GM12878 (cell line): ENCODE data around the gene TBXA2R. TPM values are rescaled to one million over a fixed set of nuclear protein-coding genes. Genes with fewer than 3 reads are reported as not detected.

Experiments used
- ATAC-seq: fragments of 200-7000 bp; cut with Tn5 transposase; 3 replicates; pipeline ENCODE4 v1.9.1; 2020; ENCODE audit warnings: mild to moderate bottlenecking, moderate library complexity
- BruUV-seq: library from RNA; stranded (reverse); fragments of 400-500 nt; replicated peaks from 2 replicates; lab custom pipeline; 2021; lab: Mats Ljungman, UMichigan
- CTCF ChIA-PET: fragments of 300-600 bp; sonication (Branson Sonifier 250); formaldehyde crosslinking; extraction: SDS; loops from one replicate; lab custom pipeline; 2021; ENCODE audit warnings: inconsistent platforms; lab: Yijun Ruan, JAX
- POLR2A ChIA-PET: fragments of 350-600 bp; formaldehyde crosslinking; extraction: SDS; loops from one replicate; lab custom pipeline; 2021; ENCODE audit warnings: inconsistent platforms; lab: Charles Lee
- RAD21 ChIA-PET: fragments of 300-600 bp; sonication (Branson Sonifier 250); formaldehyde crosslinking; loops from one replicate; lab custom pipeline; 2023; ENCODE audit warnings: antibody characterized with exemption; ENCODE audit not compliant: unreplicated experiment; lab: Charles Lee
- SMC1A ChIA-PET: fragments of 300-600 bp; sonication (Branson Sonifier 250); formaldehyde crosslinking; loops from one replicate; lab custom pipeline; 2023; ENCODE audit not compliant: unreplicated experiment, uncharacterized antibody; lab: Charles Lee
- DNase-seq: peaks from one replicate; pipeline ENCODE4 v3.0.0-alpha.2; 2011; ENCODE audit warnings: low read depth, low spot score
- FAIRE-seq: peaks from 3 replicates; lab custom pipeline; 2011; peaks lifted over from hg19 to GRCh38; lab: Jason Lieb, UNC
- H2AFZ ChIP-seq: 2 replicates; pipeline ENCODE4 v1.6.0; 2011; ENCODE audit warnings: low read depth, low read length, control low read depth; ENCODE audit not compliant: control insufficient read depth
- H3K27ac ChIP-seq: 2 replicates; pipeline ENCODE4 v1.5.1; 2011; ENCODE audit warnings: control low read depth; ENCODE audit not compliant: control insufficient read depth, insufficient read depth
- H3K27me3 ChIP-seq, 2 experiments: replicated peaks in 1 of 2; 2 replicates each; pipeline versions ENCODE4 v1.6.0 to v1.6.1; 2011; ENCODE audit warnings: low read length in 1 of 2; ENCODE audit not compliant: control insufficient read depth in 2 of 2, insufficient read depth in 2 of 2
- H3K36me3 ChIP-seq, 2 experiments: 2 replicates each; pipeline ENCODE4 v1.5.1; 2011; ENCODE audit warnings: low read length in 1 of 2; ENCODE audit not compliant: control insufficient read depth in 2 of 2, insufficient read depth in 2 of 2
- H3K4me1 ChIP-seq: 2 replicates; pipeline ENCODE4 v1.6.1; 2011; ENCODE audit warnings: mild to moderate bottlenecking, low read length, moderate library complexity, mixed read lengths; ENCODE audit not compliant: control insufficient read depth, insufficient read depth
- H3K4me2 ChIP-seq: 2 replicates; pipeline ENCODE4 v1.6.0; 2011; ENCODE audit warnings: control low read depth; ENCODE audit not compliant: control insufficient read depth, insufficient read depth
- H3K4me3 ChIP-seq: fragments of 200-600 bp; sonication (generic); 2 replicates; pipeline ENCODE4 v1.5.1; 2016
- H3K79me2 ChIP-seq: 2 replicates; pipeline ENCODE4 v1.6.0; 2011; ENCODE audit warnings: low read length; ENCODE audit not compliant: control insufficient read depth, insufficient read depth
- H3K9ac ChIP-seq: 2 replicates; pipeline ENCODE4 v1.8.0; 2011; ENCODE audit warnings: low read length, control low read depth, mixed read lengths; ENCODE audit not compliant: control insufficient read depth, insufficient read depth
- H3K9me3 ChIP-seq: replicated peaks from 3 replicates; pipeline ENCODE4 v1.5.1; 2011; ENCODE audit warnings: mild to moderate bottlenecking, low read length; ENCODE audit not compliant: control insufficient read depth, insufficient read depth
- H4K20me1 ChIP-seq: 2 replicates; pipeline ENCODE4 v1.6.0; 2011; ENCODE audit not compliant: control insufficient read depth, insufficient read depth
- CBX3 ChIP-seq: fragments of 200-600 bp; sonication (generic); IDR thresholded peaks from 2 replicates; pipeline ENCODE4 v1.6.1; 2016; ENCODE audit warnings: low read depth, borderline replicate concordance
- DPF2 ChIP-seq: fragments of 450-650 bp; IDR thresholded peaks from 2 replicates; pipeline ENCODE4 v1.6.1; 2017; ENCODE audit warnings: mild to moderate bottlenecking
- PBX3 ChIP-seq: IDR thresholded peaks from 2 replicates; pipeline ENCODE4 v1.6.1; 2011; ENCODE audit warnings: mild to moderate bottlenecking, low read depth, low read length, moderate library complexity; ENCODE audit not compliant: insufficient replicate concordance
- PML ChIP-seq: IDR thresholded peaks from 2 replicates; pipeline ENCODE4 v1.6.1; 2012; ENCODE audit warnings: low read length, inconsistent platforms
- RAD51 ChIP-seq: fragments of 450-650 bp; IDR thresholded peaks from 2 replicates; pipeline ENCODE4 v1.6.1; 2016; ENCODE audit warnings: moderate library complexity, mild to moderate bottlenecking, inconsistent platforms
- SMAD5 ChIP-seq: IDR thresholded peaks from 2 replicates; pipeline ENCODE4 v1.6.1; 2016; ENCODE audit warnings: antibody characterized with exemption, low read depth
- SMARCA5 ChIP-seq: fragments of 450-650 bp; IDR thresholded peaks from 2 replicates; pipeline ENCODE4 v1.6.1; 2017; ENCODE audit warnings: mild to moderate bottlenecking
- TCF3 ChIP-seq: IDR thresholded peaks from 2 replicates; pipeline ENCODE4 v1.6.1; 2012; ENCODE audit warnings: low read depth, mild to moderate bottlenecking, low read length, borderline replicate concordance; ENCODE audit not compliant: insufficient read depth
- WGBS: methylation state at CpG from one replicate; pipeline ENCODE4 v1.1.6; 2016; ENCODE audit warnings: low lambda C conversion rate; ENCODE audit not compliant: insufficient replicate concordance, insufficient coverage; ENCODE audit errors: missing lambda C conversion rate; 5-methylcytosine and 5-hydroxymethylcytosine counted together
- in situ Hi-C: fragments of 300-500 bp; cut with MboI; formaldehyde crosslinking; loops from 9 replicates; pipeline ENCODE4 v1.14.3; 2018; ENCODE audit warnings: mixed read lengths
- intact Hi-C: fragments of 100-400 bp; cut with micrococcal nuclease; formaldehyde crosslinking; loops from one replicate; pipeline ENCODE4 v1.14.2; 2022; ENCODE audit not compliant: unreplicated experiment
- polyA plus RNA-seq, 11 experiments: library from polyadenylated mRNA; depleted of rRNA in 4 of 11; unstranded in 6 of 11; stranded (reverse) in 5 of 11; fragments of >200 nt; fragmentation: Nextera tagmentation in 4 of 11; fragmentation: Illumina TruSeq in 1 of 11; extraction: Ambion mirVana in 4 of 11; extraction: Trizol in 1 of 11; gene quantifications; 1 replicate in 1 of 11; 2 replicates in 10 of 11; pipeline versions ENCODE4 v1.2.1 to v1.2.3, GENCODE V29; 2011 to 2016; ENCODE audit warnings: inconsistent platforms in 2 of 11, missing spikeins in 2 of 11, low read depth in 1 of 11
- total RNA-seq, 4 experiments: library from RNA; depleted of rRNA in 3 of 4; stranded (reverse); fragments of >200 nt in 3 of 4; fragmentation: Illumina TruSeq in 1 of 4; extraction: Trizol in 1 of 4; gene quantifications; 2 replicates each; pipeline versions ENCODE4 v1.2.1 to v1.2.3, GENCODE V29; 2013 to 2021

TBXA2R gene
- total and polyA plus RNA-seq, 10 of the 15 experiments (the other 5 are each of a cell fraction or from before 2014, with no cell fraction given): 0.03 TPM; not detected in 8

GRCh38 chr19:3604227-3604986 is 2.3 kb downstream of the TBXA2R start:
- H2AFZ ChIP-seq: peak overlapping the region; percentile 0
- TF ChIP-seq CBX3: no peak
- TF ChIP-seq PML: no peak
- 0 out of 2 replicates have a peak, but pooled peaks have one; percentile 23 for TF ChIP-seq SMARCA5
- no peak for TF ChIP-seq SMAD5
- ATAC-seq: peak; percentile 58

GRCh38 chr19:3603121-3603811 is 3.4 kb downstream of the TBXA2R start:
- intact Hi-C loops (no loop called here), in situ Hi-C loops (no loop called here)
- no peaks in the 10 kb centered on the region for H3K9me3 ChIP-seq
- ChIA-PET SMC1A (no interaction called here), POLR2A (interaction anchor here (0.7 kb wide), 1 partner anchor 56 kb away, joined by 4 read pairs; no protein-coding TSS in a partner anchor), RAD21 (no interaction called here), CTCF (no interaction called here)
- no peak overlapping the region for H3K27ac ChIP-seq
- ATAC-seq (no peak), DNase-seq (no peak), FAIRE-seq (no peak)
- no peaks in the 10 kb centered on the region for H3K36me3 ChIP-seq
- no peaks in the 10 kb centered on the region for H4K20me1 ChIP-seq
- 78% methylated on average over 23 of the region's 23 CpGs for WGBS
- no TSS peak for BruUV-seq
- no peaks in the 10 kb centered on the region for H3K27me3 ChIP-seq
- no peak overlapping the region for H3K4me2 ChIP-seq
- peaks cover 12% of the 10 kb centered on the region for H3K4me1 ChIP-seq
- no peak overlapping the region for H3K9ac ChIP-seq
- no peak for TF ChIP-seq DPF2
- TF ChIP-seq RAD51: no peak
- no peak for TF ChIP-seq TCF3
- TF ChIP-seq PBX3: no peak
- no peaks in the 10 kb centered on the region for H3K79me2 ChIP-seq
- H2AFZ ChIP-seq: no peak overlapping the region
- H3K4me3 ChIP-seq: no peak overlapping the region

More at GRCh38 chr19:3604227-3604986, 2.3 kb downstream of the TBXA2R start:
- intact Hi-C loops: no loop called here
- RAD21 ChIA-PET: interaction anchor here (0.9 to 1.4 kb wide), 2 partner anchors 50 to 58 kb away, joined by 3 read pairs; no protein-coding TSS in a partner anchor
- Histone ChIP-seq H3K9ac (no peak overlapping the region), H3K4me2 (no peak overlapping the region), H3K9me3 (no peaks in the 10 kb centered on the region), H3K79me2 (no peaks in the 10 kb centered on the region), H3K36me3 (no peaks in the 10 kb centered on the region), H3K4me3 (no peak overlapping the region), H3K27me3 (no peaks in the 10 kb centered on the region), H3K4me1 (peaks cover 12% of the 10 kb centered on the region), H4K20me1 (no peaks in the 10 kb centered on the region), H3K27ac (no peak overlapping the region)
- SMC1A ChIA-PET: no interaction called here
- CTCF ChIA-PET: interaction anchor here (1.5 kb wide), 2 partner anchors 17 to 59 kb away, joined by 3 to 4 read pairs; no protein-coding TSS in a partner anchor
- BruUV-seq: no TSS peak
- POLR2A ChIA-PET: interaction anchor here (1.3 kb wide), 1 partner anchor 14 kb away, joined by 3 read pairs; no protein-coding TSS in a partner anchor
- DNase-seq: no peak
- no peak for FAIRE-seq
- in situ Hi-C loops: no loop called here
- WGBS: 59% methylated on average over 22 of the region's 27 CpGs
